Measurements from ENCODE around the gene PTPRG.
A peak's percentile ranks its signal among the peaks of the same experiment; 100 is the strongest.

Gene PTPRG

DNA sequence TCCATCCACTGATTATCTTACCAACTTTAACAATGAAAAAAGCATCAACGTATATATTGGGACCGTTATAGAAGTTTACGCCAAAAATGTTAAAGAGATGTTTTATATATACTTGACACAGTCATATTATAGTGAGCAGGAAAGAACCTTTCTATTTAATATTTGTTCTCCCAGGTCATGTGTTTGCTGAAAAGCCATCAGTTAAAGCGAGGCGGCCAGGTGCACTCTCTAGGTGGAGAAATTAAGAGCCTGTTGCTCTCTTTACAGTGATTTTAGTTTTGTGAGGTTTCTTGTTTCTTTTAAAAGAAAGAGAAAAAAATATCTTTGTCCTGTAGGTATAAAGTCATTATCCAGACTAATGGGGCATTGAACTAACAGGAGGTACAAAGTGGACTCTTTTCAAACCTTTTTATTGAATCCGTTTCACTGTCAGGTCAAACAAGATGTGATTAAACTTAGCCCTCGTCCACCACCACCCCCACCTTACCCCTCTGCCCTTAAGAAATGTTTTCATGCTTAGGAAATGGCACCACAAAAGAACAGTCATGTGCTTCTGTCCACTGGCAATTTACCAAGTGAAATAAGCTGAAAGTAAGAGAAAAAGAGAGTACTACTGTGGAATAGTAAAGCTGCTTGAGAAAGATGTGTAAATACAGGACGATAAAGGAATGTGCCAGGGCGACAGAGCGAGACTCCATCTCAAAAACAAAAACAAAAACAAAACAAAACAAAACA lies 279.9 kb downstream of the PTPRG start:
- peak; percentile 79 for DNase-seq (ENCODE audit: low read depth)
- no peak overlapping the region for H3K4me3 ChIP-seq (ENCODE audit: control insufficient read depth, low read depth, low read length)

GRCh38 chr3:61841988-61842387 lies 280.6 kb downstream of the PTPRG start:
- no peak for DNase-seq (ENCODE audit: low read depth)
- no peak overlapping the region for H3K4me3 ChIP-seq (ENCODE audit: control insufficient read depth, low read depth, low read length)
- TF ChIP-seq, protein P1, sequence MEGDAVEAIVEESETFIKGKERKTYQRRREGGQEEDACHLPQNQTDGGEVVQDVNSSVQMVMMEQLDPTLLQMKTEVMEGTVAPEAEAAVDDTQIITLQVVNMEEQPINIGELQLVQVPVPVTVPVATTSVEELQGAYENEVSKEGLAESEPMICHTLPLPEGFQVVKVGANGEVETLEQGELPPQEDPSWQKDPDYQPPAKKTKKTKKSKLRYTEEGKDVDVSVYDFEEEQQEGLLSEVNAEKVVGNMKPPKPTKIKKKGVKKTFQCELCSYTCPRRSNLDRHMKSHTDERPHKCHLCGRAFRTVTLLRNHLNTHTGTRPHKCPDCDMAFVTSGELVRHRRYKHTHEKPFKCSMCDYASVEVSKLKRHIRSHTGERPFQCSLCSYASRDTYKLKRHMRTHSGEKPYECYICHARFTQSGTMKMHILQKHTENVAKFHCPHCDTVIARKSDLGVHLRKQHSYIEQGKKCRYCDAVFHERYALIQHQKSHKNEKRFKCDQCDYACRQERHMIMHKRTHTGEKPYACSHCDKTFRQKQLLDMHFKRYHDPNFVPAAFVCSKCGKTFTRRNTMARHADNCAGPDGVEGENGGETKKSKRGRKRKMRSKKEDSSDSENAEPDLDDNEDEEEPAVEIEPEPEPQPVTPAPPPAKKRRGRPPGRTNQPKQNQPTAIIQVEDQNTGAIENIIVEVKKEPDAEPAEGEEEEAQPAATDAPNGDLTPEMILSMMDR (conservative IDR thresholded peaks at IDR 0.05; ENCODE audit: control insufficient read depth, insufficient read depth, low read depth, low read length): no peak

More for the DNA sequence above, 279.9 kb downstream of the PTPRG start:
- TF ChIP-seq, protein P1 (conservative IDR thresholded peaks at IDR 0.05; ENCODE audit: control insufficient read depth, insufficient read depth, low read depth, low read length): no peak

DNA sequence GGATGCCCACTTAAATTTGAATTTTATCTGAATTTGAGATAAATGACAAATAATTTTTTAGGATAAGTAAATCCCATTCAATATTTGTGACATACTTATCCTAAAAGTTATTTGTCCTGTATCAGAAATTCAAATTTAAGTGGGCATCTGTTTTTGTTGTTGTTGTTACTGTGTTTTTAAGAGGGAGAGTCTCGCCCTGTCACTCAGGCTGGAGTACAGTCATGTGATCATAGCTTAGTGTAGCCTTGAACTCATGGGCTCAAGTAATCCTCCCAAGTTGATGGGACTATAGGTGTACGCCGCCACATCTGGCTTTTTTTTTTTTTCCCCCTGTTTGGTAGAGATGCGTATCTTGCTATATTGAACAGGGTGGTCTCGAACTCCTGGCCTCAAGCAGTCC lies 283.0 kb downstream of the PTPRG start:
- DNase-seq (ENCODE audit: low read depth): no peak
- no peak overlapping the region for H3K4me3 ChIP-seq (ENCODE audit: control insufficient read depth, low read depth, low read length)
- TF ChIP-seq, protein P1 (conservative IDR thresholded peaks at IDR 0.05; ENCODE audit: control insufficient read depth, insufficient read depth, low read depth, low read length): no peak

DNA sequence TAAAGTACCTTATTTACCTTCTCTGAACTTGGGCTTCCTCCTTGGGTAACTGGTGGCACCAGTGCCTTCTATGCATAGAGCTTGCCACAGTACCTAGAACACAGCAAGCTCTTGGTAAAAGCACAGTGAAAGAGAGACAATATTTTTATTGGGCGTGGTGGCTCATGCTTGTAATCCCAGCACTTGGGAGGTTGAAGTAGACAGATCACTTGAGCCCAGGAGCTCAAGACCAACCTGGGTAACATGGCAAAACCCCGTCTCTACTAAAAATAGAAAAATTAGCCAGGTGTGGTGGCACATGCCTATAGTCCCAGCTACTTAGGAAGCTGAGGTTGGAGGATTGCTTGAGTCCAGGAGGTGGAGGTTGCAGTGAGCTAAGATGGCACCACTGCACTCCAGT lies 285.1 kb downstream of the PTPRG start:
- TF ChIP-seq, protein P1 (conservative IDR thresholded peaks at IDR 0.05; ENCODE audit: control insufficient read depth, insufficient read depth, low read depth, low read length): no peak
- no peak for DNase-seq (ENCODE audit: low read depth)
- no peak overlapping the region for H3K4me3 ChIP-seq (ENCODE audit: control insufficient read depth, low read depth, low read length)

DNA sequence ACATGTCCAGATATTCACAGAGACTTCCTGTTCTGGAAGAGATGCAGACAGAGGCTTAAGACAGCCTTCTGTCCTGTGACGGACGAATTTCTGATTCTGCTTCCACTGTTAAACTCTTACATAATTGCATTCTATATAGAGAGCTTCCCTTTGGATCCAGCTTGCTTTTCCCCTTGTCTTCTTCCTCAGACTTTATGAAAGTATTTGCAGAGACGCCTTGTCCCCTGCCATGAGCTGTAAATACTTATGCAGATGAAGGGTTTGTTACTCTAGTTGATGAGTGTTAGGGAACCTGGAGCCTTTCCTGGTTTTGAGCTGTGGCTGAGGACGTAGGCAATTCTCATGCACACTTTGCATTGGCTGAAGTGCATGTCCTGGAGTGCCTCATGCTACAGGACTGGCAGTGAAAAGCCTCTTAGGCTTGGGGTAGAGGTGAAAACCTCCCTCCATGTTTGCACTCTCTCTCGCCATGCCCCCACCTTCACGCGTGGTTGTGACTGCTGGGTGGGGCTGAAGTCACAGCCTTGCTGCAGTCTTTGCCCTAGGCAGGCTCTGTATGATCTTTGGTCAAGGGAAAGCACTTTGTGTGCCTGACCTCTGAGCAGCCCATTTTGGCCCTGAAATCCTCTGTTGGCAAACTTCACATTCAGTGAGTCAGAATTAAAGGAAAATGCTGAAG lies 286.6 kb downstream of the PTPRG start:
- TF ChIP-seq, protein P1 (conservative IDR thresholded peaks at IDR 0.05; ENCODE audit: control insufficient read depth, insufficient read depth, low read depth, low read length): no peak
- peak; percentile 85 for DNase-seq (ENCODE audit: low read depth)
- no peak overlapping the region for H3K4me3 ChIP-seq (ENCODE audit: control insufficient read depth, low read depth, low read length)

DNA sequence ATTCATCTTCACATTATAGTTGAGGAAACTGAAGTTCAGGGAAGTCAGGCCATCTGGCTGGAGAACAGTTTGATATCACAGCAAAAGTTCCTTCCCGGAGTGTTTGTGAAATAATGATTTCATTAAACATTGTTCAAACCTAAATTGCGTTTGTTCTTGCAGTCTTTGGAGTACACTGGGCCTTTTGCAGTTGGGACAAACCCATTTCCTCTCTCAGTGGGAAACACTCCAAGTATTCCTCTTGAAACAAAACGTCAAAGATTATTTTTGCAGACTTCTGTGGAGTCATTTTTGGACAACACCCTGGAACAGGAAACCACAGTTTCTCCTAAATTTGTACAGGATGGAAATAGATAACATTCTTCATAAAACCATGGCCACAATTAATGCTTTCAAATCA lies 287.5 kb downstream of the PTPRG start:
- H3K4me3 ChIP-seq (ENCODE audit: control insufficient read depth, low read depth, low read length): no peak overlapping the region

More for the DNA sequence above, 287.5 kb downstream of the PTPRG start:
- DNase-seq (ENCODE audit: low read depth): peak; percentile 97
- TF ChIP-seq, protein P1 (conservative IDR thresholded peaks at IDR 0.05; ENCODE audit: control insufficient read depth, insufficient read depth, low read depth, low read length): no peak
